Measurements from ENCODE around the gene WDR6. TPM values are rescaled to one million over a fixed set of nuclear protein-coding genes. Genes with fewer than 3 reads are reported as not detected.

WDR6 gene
- total and polyA plus RNA-seq, 10 of the 15 experiments (the other 5 are each of a cell fraction or from before 2014, with no cell fraction given), result 21.3 to 169 (median 107) TPM

DNA sequence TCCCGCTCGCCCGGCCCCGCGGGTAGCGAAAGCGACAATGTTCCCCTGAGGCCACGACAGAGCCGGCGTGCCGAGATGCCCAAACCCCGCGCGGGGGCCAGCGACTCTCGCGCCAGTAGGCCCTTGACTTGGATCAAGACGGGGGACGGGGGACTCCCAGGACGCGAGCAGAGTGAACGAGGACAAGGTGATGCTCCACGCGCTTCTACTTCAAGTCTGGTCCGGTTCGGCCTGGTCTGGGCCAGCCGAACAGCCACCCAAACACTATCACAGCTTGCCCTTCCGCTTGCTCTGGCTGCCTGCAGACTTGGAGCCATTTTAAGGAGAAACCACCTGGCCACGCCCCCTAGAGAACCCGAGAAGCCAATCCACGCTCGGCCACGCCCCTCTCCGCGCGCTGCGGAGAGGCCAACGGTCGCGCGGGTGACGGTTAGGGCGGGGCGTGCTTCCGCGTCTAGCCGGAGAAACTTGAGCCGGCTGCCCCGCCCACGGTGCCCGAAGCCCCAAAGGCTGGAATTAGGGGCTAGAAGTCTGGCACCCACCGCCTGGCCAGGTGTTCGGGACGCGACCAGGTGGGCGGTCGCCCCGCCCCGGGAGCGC is 14.1 kb downstream of the WDR6 start (continued):
- TF ChIP-seq YBX1 (IDR thresholded peaks at IDR 0.05), result no peak
- peak; percentile 35 for TF ChIP-seq BACH1 (IDR thresholded peaks at IDR 0.05; ENCODE audit: borderline replicate concordance)
- TF ChIP-seq TARDBP (IDR thresholded peaks at IDR 0.05; ENCODE audit: borderline replicate concordance), result peak; percentile 30; the same call in 1 of the 2 replicates
- peak; percentile 49; the same call in 1 of the 2 replicates for TF ChIP-seq HCFC1 (IDR thresholded peaks at IDR 0.05; ENCODE audit: low read length)
- TF ChIP-seq EP300 (IDR thresholded peaks at IDR 0.05; ENCODE audit: borderline replicate concordance in 1 of 2, control insufficient read depth in 1 of 2, low read depth in 2 of 2, low read length in 2 of 2), result peak in 1 of 2 experiments; percentile 50; a peak in 1 of 4 replicates
- TF ChIP-seq IKZF1 (conservative IDR thresholded peaks at IDR 0.05), result no peak
- TF ChIP-seq POU2F2 (IDR thresholded peaks at IDR 0.05; ENCODE audit: borderline replicate concordance, low read depth, low read length), result peak; percentile 98
- TF ChIP-seq, protein P1, sequence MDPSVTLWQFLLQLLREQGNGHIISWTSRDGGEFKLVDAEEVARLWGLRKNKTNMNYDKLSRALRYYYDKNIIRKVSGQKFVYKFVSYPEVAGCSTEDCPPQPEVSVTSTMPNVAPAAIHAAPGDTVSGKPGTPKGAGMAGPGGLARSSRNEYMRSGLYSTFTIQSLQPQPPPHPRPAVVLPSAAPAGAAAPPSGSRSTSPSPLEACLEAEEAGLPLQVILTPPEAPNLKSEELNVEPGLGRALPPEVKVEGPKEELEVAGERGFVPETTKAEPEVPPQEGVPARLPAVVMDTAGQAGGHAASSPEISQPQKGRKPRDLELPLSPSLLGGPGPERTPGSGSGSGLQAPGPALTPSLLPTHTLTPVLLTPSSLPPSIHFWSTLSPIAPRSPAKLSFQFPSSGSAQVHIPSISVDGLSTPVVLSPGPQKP (IDR thresholded peaks at IDR 0.05; ENCODE audit: low read depth, low read length), result 0 out of 2 replicates have a peak, but pooled peaks have one; percentile 46
- peak; percentile 59; the same call in 1 of the 2 replicates for TF ChIP-seq IRF4 (IDR thresholded peaks at IDR 0.05; ENCODE audit: low read depth, low read length)
- peak; percentile 95 for TF ChIP-seq ZNF687 (IDR thresholded peaks at IDR 0.05)
- TF ChIP-seq YY1 (IDR thresholded peaks at IDR 0.05; ENCODE audit: low read depth, low read length), result peak; percentile 90
- peak; percentile 83 for TF ChIP-seq HDAC6 (IDR thresholded peaks at IDR 0.05; ENCODE audit: unreplicated experiment)
- no peak for TF ChIP-seq KDM1A (IDR thresholded peaks at IDR 0.05; ENCODE audit: borderline replicate concordance)
- TF ChIP-seq, protein P2, sequence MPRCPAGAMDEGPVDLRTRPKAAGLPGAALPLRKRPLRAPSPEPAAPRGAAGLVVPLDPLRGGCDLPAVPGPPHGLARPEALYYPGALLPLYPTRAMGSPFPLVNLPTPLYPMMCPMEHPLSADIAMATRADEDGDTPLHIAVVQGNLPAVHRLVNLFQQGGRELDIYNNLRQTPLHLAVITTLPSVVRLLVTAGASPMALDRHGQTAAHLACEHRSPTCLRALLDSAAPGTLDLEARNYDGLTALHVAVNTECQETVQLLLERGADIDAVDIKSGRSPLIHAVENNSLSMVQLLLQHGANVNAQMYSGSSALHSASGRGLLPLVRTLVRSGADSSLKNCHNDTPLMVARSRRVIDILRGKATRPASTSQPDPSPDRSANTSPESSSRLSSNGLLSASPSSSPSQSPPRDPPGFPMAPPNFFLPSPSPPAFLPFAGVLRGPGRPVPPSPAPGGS (IDR thresholded peaks at IDR 0.05; ENCODE audit: borderline replicate concordance, insufficient read depth, low read depth, low read length, poor library complexity, severe bottlenecking), result peak; percentile 9
- TF ChIP-seq SREBF1 (IDR thresholded peaks at IDR 0.05; ENCODE audit: low read length), result peak; percentile 18; the same call in 1 of the 2 replicates
- TF ChIP-seq HDGF (IDR thresholded peaks at IDR 0.05), result 0 out of 2 replicates have a peak, but pooled peaks have one; percentile 13
- no peak for TF ChIP-seq KAT2A (conservative IDR thresholded peaks at IDR 0.05; ENCODE audit: control insufficient read depth, low read depth, low read length)
- TF ChIP-seq SKIL (IDR thresholded peaks at IDR 0.05; ENCODE audit: low read depth, poor library complexity, severe bottlenecking), result no peak
- no peak for TF ChIP-seq HDAC2 (IDR thresholded peaks at IDR 0.05)
- peak; percentile 21 for TF ChIP-seq SIX5 (IDR thresholded peaks at IDR 0.05; ENCODE audit: low read depth, low read length, severe bottlenecking)
